Suprapubic skin (tissue), 4 donors: ENCODE measurements around the gene MAT2B.

Source experiments
- CTCF ChIP-seq, 2 donors: fragments of 200-600 bp in 1 of 2; fragments of 450-650 bp in 1 of 2; sonication (generic) in 1 of 2; IDR thresholded peaks; one replicate each; pipeline ENCODE4 v1.5.1; 2016 to 2019; ENCODE audit warnings: antibody characterized with exemption in 2 of 2, mild to moderate bottlenecking in 1 of 2, moderate library complexity in 1 of 2
- EP300 ChIP-seq: sonication (generic); formaldehyde crosslinking; IDR thresholded peaks from one replicate; pipeline ENCODE4 v1.6.1; 2017; ENCODE audit warnings: antibody characterized with exemption
- POLR2AphosphoS5 ChIP-seq, 3 donors: sonication (generic); formaldehyde crosslinking; IDR thresholded peaks; one replicate each; pipeline ENCODE4 v1.6.1; 2017; ENCODE audit warnings: antibody characterized with exemption in 3 of 3

GRCh38 chr5:163460562-163461171 lies 44.8 kb upstream of the MAT2B start, which contains the start of gene HMMR:
- no peak for TF ChIP-seq EP300
- no peak for TF ChIP-seq POLR2AphosphoS5 (IDR thresholded peaks at IDR 0.05)
- TF ChIP-seq CTCF (IDR thresholded peaks at IDR 0.05): no peak
